ENCODE data around the gene RBP4. TPM values are rescaled to one million over a fixed set of nuclear protein-coding genes. Genes with fewer than 3 reads are reported as not detected.

Gene RBP4
- total RNA-seq, 1 donor from 2014 or later: 36.8 TPM

DNA sequence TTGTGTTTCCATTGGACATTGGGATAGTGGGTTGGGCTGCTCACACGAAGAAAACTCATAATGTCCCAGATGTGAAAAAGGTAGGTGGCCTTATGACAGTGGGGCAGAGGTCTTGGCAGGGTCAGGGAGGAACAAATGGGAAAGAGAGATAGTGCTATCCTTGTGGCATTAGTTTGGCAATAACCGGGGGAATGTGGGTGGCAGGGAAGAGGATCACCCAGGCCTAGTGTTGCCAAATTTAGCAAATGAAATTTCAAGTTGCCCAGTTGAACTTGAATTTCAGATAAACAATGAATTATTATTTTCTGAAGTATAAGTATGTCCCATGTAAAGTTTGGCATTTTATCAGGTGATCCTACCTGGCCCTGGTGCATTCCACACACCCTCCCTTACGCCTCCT is 12.1 kb upstream of the RBP4 start:
- no peaks in the 10 kb centered on the region for H3K36me3 ChIP-seq
- H3K27me3 ChIP-seq: no peaks in the 10 kb centered on the region
- H3K27ac ChIP-seq: no peak overlapping the region
- H3K4me3 ChIP-seq: no peak overlapping the region
- H3K9me3 ChIP-seq: no peaks in the 10 kb centered on the region
- DNase-seq (ENCODE audit: extremely low spot score in 2 of 2): no peak
- intact Hi-C loops (cut with DNase I): no loop called here
- TF ChIP-seq, protein P1, sequence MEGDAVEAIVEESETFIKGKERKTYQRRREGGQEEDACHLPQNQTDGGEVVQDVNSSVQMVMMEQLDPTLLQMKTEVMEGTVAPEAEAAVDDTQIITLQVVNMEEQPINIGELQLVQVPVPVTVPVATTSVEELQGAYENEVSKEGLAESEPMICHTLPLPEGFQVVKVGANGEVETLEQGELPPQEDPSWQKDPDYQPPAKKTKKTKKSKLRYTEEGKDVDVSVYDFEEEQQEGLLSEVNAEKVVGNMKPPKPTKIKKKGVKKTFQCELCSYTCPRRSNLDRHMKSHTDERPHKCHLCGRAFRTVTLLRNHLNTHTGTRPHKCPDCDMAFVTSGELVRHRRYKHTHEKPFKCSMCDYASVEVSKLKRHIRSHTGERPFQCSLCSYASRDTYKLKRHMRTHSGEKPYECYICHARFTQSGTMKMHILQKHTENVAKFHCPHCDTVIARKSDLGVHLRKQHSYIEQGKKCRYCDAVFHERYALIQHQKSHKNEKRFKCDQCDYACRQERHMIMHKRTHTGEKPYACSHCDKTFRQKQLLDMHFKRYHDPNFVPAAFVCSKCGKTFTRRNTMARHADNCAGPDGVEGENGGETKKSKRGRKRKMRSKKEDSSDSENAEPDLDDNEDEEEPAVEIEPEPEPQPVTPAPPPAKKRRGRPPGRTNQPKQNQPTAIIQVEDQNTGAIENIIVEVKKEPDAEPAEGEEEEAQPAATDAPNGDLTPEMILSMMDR (IDR thresholded peaks at IDR 0.05): no peak
- no peak for TF ChIP-seq POLR2AphosphoS5 (IDR thresholded peaks at IDR 0.05; ENCODE audit: insufficient read depth in 1 of 2, low read depth in 1 of 2)
- no peak for TF ChIP-seq POLR2A (IDR thresholded peaks at IDR 0.05)
- no peaks in the 10 kb centered on the region for H3K4me1 ChIP-seq

DNA sequence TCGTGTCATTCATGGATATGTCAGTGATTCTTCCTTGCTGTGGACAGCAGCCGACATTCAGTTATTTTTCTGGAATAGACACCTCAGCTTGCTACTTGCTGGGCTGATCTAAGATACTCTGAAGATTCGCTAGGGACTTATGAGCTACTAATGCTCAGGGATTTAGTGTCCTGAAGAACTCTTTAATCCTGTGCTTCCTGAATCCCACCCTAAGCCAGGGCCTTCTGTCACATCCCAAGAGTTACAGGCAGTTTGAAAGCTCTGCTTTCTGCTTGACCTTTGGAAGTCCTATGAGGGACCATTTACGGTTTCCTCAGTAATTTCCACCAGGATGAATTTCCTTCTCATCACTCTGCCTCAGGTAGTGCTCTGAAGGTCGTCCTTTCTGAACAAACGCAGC is 11.3 kb upstream of the RBP4 start, which contains the start of gene PDE6C:
Gene PDE6C, plus strand, starts transcription at position 227 of the 400 bp plus-strand sequence. CDS start 189 bp downstream, outside the sequence.
- Histone ChIP-seq H3K36me3 (no peaks in the 10 kb centered on the region), H3K4me3 (no peak within 1 kb of the TSS), H3K9me3 (no peaks in the 10 kb centered on the region), H3K27ac (no peak within 1 kb of the TSS), H3K27me3 (no peaks in the 10 kb centered on the region), H3K4me1 (no peaks in the 10 kb centered on the region)
- intact Hi-C loops (cut with DNase I): no loop called here
- no peak for TF ChIP-seq POLR2A (IDR thresholded peaks at IDR 0.05)
- no peak for TF ChIP-seq POLR2AphosphoS5 (IDR thresholded peaks at IDR 0.05; ENCODE audit: insufficient read depth in 1 of 2, low read depth in 1 of 2)
- TF ChIP-seq, protein P1 (IDR thresholded peaks at IDR 0.05): no peak
- DNase-seq (ENCODE audit: extremely low spot score in 2 of 2): no peak

DNA sequence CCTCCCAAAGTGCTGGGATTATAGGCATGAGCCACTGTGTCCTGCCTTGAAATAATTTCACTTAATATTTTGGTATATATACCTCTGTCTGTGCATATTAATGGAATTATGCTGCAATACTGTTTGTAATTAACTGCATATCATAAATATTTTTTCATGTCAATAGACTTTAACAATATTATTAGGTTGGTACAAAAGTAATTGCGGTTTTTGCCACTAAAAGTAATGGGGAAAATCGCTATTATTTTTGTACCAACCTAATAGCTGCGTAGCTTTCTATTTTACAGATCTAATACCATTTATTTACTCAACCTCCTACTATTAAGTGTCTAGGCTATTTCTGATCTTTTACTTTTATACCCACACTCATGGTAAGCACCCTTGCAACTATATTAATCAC is 7.4 kb upstream of the RBP4 start:
- H3K27me3 ChIP-seq: no peaks in the 10 kb centered on the region
- H3K4me3 ChIP-seq: no peak overlapping the region
- H3K9me3 ChIP-seq: no peaks in the 10 kb centered on the region
- no peaks in the 10 kb centered on the region for H3K36me3 ChIP-seq
- TF ChIP-seq, protein P1 (IDR thresholded peaks at IDR 0.05): no peak
- TF ChIP-seq POLR2A (IDR thresholded peaks at IDR 0.05) (no peak), POLR2AphosphoS5 (IDR thresholded peaks at IDR 0.05; ENCODE audit: insufficient read depth in 1 of 2, low read depth in 1 of 2) (no peak)
- intact Hi-C loops (cut with DNase I): no loop called here
- DNase-seq (ENCODE audit: extremely low spot score in 2 of 2): no peak
- no peaks in the 10 kb centered on the region for H3K4me1 ChIP-seq
- H3K27ac ChIP-seq: no peak overlapping the region

DNA sequence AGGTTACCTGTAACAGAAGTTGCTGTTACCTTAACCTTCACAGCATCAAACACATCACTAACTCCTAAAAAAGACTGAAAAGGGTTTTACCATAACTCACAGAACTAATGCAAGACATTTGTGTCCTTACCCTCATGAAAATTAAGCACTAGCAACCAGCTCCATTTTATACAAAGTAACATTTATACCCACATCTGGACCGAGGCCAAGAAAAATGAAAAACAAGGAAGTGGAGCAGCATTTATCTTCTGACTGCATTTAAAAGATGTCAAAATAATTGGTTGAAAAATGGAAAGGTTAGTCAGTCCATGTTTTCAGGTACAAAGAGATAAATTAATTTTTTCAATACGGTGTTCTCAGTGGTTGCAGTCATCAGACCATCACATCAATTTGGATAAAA is 3.1 kb upstream of the RBP4 start:
- no peak for DNase-seq (ENCODE audit: extremely low spot score in 2 of 2)
- H3K4me3 ChIP-seq: no peak overlapping the region
- no peak overlapping the region for H3K27ac ChIP-seq
- no peaks in the 10 kb centered on the region for H3K36me3 ChIP-seq
- H3K9me3 ChIP-seq: no peaks in the 10 kb centered on the region
- H3K27me3 ChIP-seq: no peaks in the 10 kb centered on the region
- intact Hi-C loops (cut with DNase I): no loop called here
- peaks cover 12% of the 10 kb centered on the region for H3K4me1 ChIP-seq
- TF ChIP-seq POLR2A (IDR thresholded peaks at IDR 0.05) (no peak), POLR2AphosphoS5 (IDR thresholded peaks at IDR 0.05; ENCODE audit: insufficient read depth in 1 of 2, low read depth in 1 of 2) (no peak)
- TF ChIP-seq, protein P1 (IDR thresholded peaks at IDR 0.05): no peak

DNA sequence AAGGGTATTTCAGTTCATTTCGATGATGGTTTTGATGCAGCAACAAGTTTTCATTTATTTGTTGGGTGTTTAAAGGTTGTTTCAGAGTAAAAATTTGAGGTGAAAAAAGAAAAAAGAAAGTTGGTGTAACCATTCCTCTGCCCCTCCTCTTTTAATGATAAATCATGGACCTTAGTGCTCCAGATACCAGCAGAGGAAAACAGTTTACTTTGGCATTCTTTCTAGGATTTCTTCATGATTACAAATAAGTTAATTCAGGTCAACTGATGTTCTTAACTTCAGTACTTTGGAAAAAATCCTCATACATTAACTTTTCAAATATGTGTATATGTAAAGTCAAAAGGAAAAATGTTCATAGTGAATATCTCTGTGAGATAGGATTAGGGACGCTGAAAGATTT is 2.0 kb upstream of the RBP4 start:
- no peak for DNase-seq (ENCODE audit: extremely low spot score in 2 of 2)
- Histone ChIP-seq H3K27ac (no peak overlapping the region), H3K36me3 (no peaks in the 10 kb centered on the region), H3K4me3 (no peak overlapping the region), H3K4me1 (peaks cover 12% of the 10 kb centered on the region), H3K27me3 (no peaks in the 10 kb centered on the region), H3K9me3 (no peaks in the 10 kb centered on the region)
- intact Hi-C loops (cut with DNase I): no loop called here
- no peak for TF ChIP-seq POLR2A (IDR thresholded peaks at IDR 0.05)
- TF ChIP-seq POLR2AphosphoS5 (IDR thresholded peaks at IDR 0.05; ENCODE audit: insufficient read depth in 1 of 2, low read depth in 1 of 2): no peak
- TF ChIP-seq, protein P1 (IDR thresholded peaks at IDR 0.05): no peak
